ENCODE data around the gene NFATC1.
"Not testable (repeated sequence)": the region's sequence is repeated elsewhere in the genome, so short reads cannot be mapped to it uniquely, and the experiment has no call there.

The NFATC1 gene

GRCh38 chr18:79495591-79496071 lies 99.9 kb downstream of the NFATC1 start:
- DNase-seq, result no peak

GRCh38 chr18:79496237-79496977 lies 100.7 kb downstream of the NFATC1 start:
- no peak for DNase-seq

- DNase-seq, result no peak
Observed at GRCh38 chr18:79496978-79497637, 101.4 kb downstream of the NFATC1 start.

- DNase-seq, result no peak
Observed at GRCh38 chr18:79497638-79498081, 101.9 kb downstream of the NFATC1 start.

- no peak for DNase-seq
Observed at GRCh38 chr18:79498662-79499061, 102.9 kb downstream of the NFATC1 start.

GRCh38 chr18:79501006-79501405 lies 105.3 kb downstream of the NFATC1 start:
- DNase-seq, result no peak

- DNase-seq, result peak; percentile 87
Observed at GRCh38 chr18:79502782-79503181, 107.1 kb downstream of the NFATC1 start.

GRCh38 chr18:79503406-79503805 lies 107.7 kb downstream of the NFATC1 start:
- no peak for DNase-seq

- DNase-seq, result no peak
Observed at GRCh38 chr18:79504034-79504433, 108.3 kb downstream of the NFATC1 start.

GRCh38 chr18:79504495-79504894 lies 108.8 kb downstream of the NFATC1 start:
- DNase-seq, result peak; percentile 15

GRCh38 chr18:79505465-79505864 lies 109.7 kb downstream of the NFATC1 start:
- DNase-seq, result not testable (repeated sequence)

GRCh38 chr18:79506191-79507075 lies 110.7 kb downstream of the NFATC1 start:
- DNase-seq, result peak; percentile 73

GRCh38 chr18:79507076-79507545 lies 111.4 kb downstream of the NFATC1 start:
- DNase-seq, result peak; percentile 95

- DNase-seq, result peak; percentile 35
Observed at GRCh38 chr18:79507546-79508480, 112.1 kb downstream of the NFATC1 start.

- peak; percentile 82 for DNase-seq
Observed at GRCh38 chr18:79508565-79509535, 113.1 kb downstream of the NFATC1 start.

GRCh38 chr18:79509536-79509930 lies 113.8 kb downstream of the NFATC1 start:
- no peak for DNase-seq

- DNase-seq, result no peak
Observed at GRCh38 chr18:79510046-79510685, 114.4 kb downstream of the NFATC1 start.

GRCh38 chr18:79510731-79511241 lies 115.1 kb downstream of the NFATC1 start:
- DNase-seq, result no peak

- DNase-seq, result no peak
Observed at GRCh38 chr18:79511271-79511670, 115.5 kb downstream of the NFATC1 start.

Data from GF-D8 (cell line).